GM12878 (cell line): ENCODE data around the gene ZNG1F. TPM values are rescaled to one million over a fixed set of nuclear protein-coding genes. Genes with fewer than 3 reads are reported as not detected.
"Not testable (repeated sequence)": the region's sequence is repeated elsewhere in the genome, so short reads cannot be mapped to it uniquely, and the experiment has no call there.

Experiments used
- ATAC-seq: fragments of 200-7000 bp; cut with Tn5 transposase; 3 replicates; pipeline ENCODE4 v1.9.1; 2020; ENCODE audit warnings: mild to moderate bottlenecking, moderate library complexity
- BruUV-seq: library from RNA; stranded (reverse); fragments of 400-500 nt; replicated peaks from 2 replicates; lab custom pipeline; 2021; lab: Mats Ljungman, UMichigan
- CTCF ChIA-PET: fragments of 300-600 bp; sonication (Branson Sonifier 250); formaldehyde crosslinking; extraction: SDS; loops from one replicate; lab custom pipeline; 2021; ENCODE audit warnings: inconsistent platforms; lab: Yijun Ruan, JAX
- POLR2A ChIA-PET: fragments of 350-600 bp; formaldehyde crosslinking; extraction: SDS; loops from one replicate; lab custom pipeline; 2021; ENCODE audit warnings: inconsistent platforms; lab: Charles Lee
- RAD21 ChIA-PET: fragments of 300-600 bp; sonication (Branson Sonifier 250); formaldehyde crosslinking; loops from one replicate; lab custom pipeline; 2023; ENCODE audit warnings: antibody characterized with exemption; ENCODE audit not compliant: unreplicated experiment; lab: Charles Lee
- SMC1A ChIA-PET: fragments of 300-600 bp; sonication (Branson Sonifier 250); formaldehyde crosslinking; loops from one replicate; lab custom pipeline; 2023; ENCODE audit not compliant: unreplicated experiment, uncharacterized antibody; lab: Charles Lee
- DNase-seq: peaks from one replicate; pipeline ENCODE4 v3.0.0-alpha.2; 2011; ENCODE audit warnings: low read depth, low spot score
- FAIRE-seq: peaks from 3 replicates; lab custom pipeline; 2011; peaks lifted over from hg19 to GRCh38; lab: Jason Lieb, UNC
- H2AFZ ChIP-seq: 2 replicates; pipeline ENCODE4 v1.6.0; 2011; ENCODE audit warnings: low read depth, low read length, control low read depth; ENCODE audit not compliant: control insufficient read depth
- H3K27ac ChIP-seq: 2 replicates; pipeline ENCODE4 v1.5.1; 2011; ENCODE audit warnings: control low read depth; ENCODE audit not compliant: control insufficient read depth, insufficient read depth
- H3K27me3 ChIP-seq, 2 experiments: replicated peaks in 1 of 2; 2 replicates each; pipeline versions ENCODE4 v1.6.0 to v1.6.1; 2011; ENCODE audit warnings: low read length in 1 of 2; ENCODE audit not compliant: control insufficient read depth in 2 of 2, insufficient read depth in 2 of 2
- H3K36me3 ChIP-seq, 2 experiments: 2 replicates each; pipeline ENCODE4 v1.5.1; 2011; ENCODE audit warnings: low read length in 1 of 2; ENCODE audit not compliant: control insufficient read depth in 2 of 2, insufficient read depth in 2 of 2
- H3K4me1 ChIP-seq: 2 replicates; pipeline ENCODE4 v1.6.1; 2011; ENCODE audit warnings: mild to moderate bottlenecking, low read length, moderate library complexity, mixed read lengths; ENCODE audit not compliant: control insufficient read depth, insufficient read depth
- H3K4me2 ChIP-seq: 2 replicates; pipeline ENCODE4 v1.6.0; 2011; ENCODE audit warnings: control low read depth; ENCODE audit not compliant: control insufficient read depth, insufficient read depth
- H3K4me3 ChIP-seq: fragments of 200-600 bp; sonication (generic); 2 replicates; pipeline ENCODE4 v1.5.1; 2016
- H3K79me2 ChIP-seq: 2 replicates; pipeline ENCODE4 v1.6.0; 2011; ENCODE audit warnings: low read length; ENCODE audit not compliant: control insufficient read depth, insufficient read depth
- H3K9ac ChIP-seq: 2 replicates; pipeline ENCODE4 v1.8.0; 2011; ENCODE audit warnings: low read length, control low read depth, mixed read lengths; ENCODE audit not compliant: control insufficient read depth, insufficient read depth
- H3K9me3 ChIP-seq: replicated peaks from 3 replicates; pipeline ENCODE4 v1.5.1; 2011; ENCODE audit warnings: mild to moderate bottlenecking, low read length; ENCODE audit not compliant: control insufficient read depth, insufficient read depth
- H4K20me1 ChIP-seq: 2 replicates; pipeline ENCODE4 v1.6.0; 2011; ENCODE audit not compliant: control insufficient read depth, insufficient read depth
- WGBS: methylation state at CpG from one replicate; pipeline ENCODE4 v1.1.6; 2016; ENCODE audit warnings: low lambda C conversion rate; ENCODE audit not compliant: insufficient replicate concordance, insufficient coverage; ENCODE audit errors: missing lambda C conversion rate; 5-methylcytosine and 5-hydroxymethylcytosine counted together
- in situ Hi-C: fragments of 300-500 bp; cut with MboI; formaldehyde crosslinking; loops from 9 replicates; pipeline ENCODE4 v1.14.3; 2018; ENCODE audit warnings: mixed read lengths
- intact Hi-C: fragments of 100-400 bp; cut with micrococcal nuclease; formaldehyde crosslinking; loops from one replicate; pipeline ENCODE4 v1.14.2; 2022; ENCODE audit not compliant: unreplicated experiment
- polyA plus RNA-seq, 11 experiments: library from polyadenylated mRNA; depleted of rRNA in 4 of 11; unstranded in 6 of 11; stranded (reverse) in 5 of 11; fragments of >200 nt; fragmentation: Nextera tagmentation in 4 of 11; fragmentation: Illumina TruSeq in 1 of 11; extraction: Ambion mirVana in 4 of 11; extraction: Trizol in 1 of 11; gene quantifications; 1 replicate in 1 of 11; 2 replicates in 10 of 11; pipeline versions ENCODE4 v1.2.1 to v1.2.3, GENCODE V29; 2011 to 2016; ENCODE audit warnings: inconsistent platforms in 2 of 11, missing spikeins in 2 of 11, low read depth in 1 of 11
- total RNA-seq, 4 experiments: library from RNA; depleted of rRNA in 3 of 4; stranded (reverse); fragments of >200 nt in 3 of 4; fragmentation: Illumina TruSeq in 1 of 4; extraction: Trizol in 1 of 4; gene quantifications; 2 replicates each; pipeline versions ENCODE4 v1.2.1 to v1.2.3, GENCODE V29; 2013 to 2021

The ZNG1F gene
- total and polyA plus RNA-seq, 10 of the 15 experiments (the other 5 are each of a cell fraction or from before 2014, with no cell fraction given), result 11.7 to 34.6 (median 17.2) TPM

- H4K20me1 ChIP-seq, H3K4me1 ChIP-seq, H2AFZ ChIP-seq, H3K27ac ChIP-seq, intact Hi-C loops, FAIRE-seq, H3K36me3 ChIP-seq, H3K27me3 ChIP-seq, SMC1A ChIA-PET, H3K4me2 ChIP-seq, in situ Hi-C loops, CTCF ChIA-PET, BruUV-seq, DNase-seq, H3K9me3 ChIP-seq, H3K4me3 ChIP-seq, H3K9ac ChIP-seq, POLR2A ChIA-PET, H3K79me2 ChIP-seq, RAD21 ChIA-PET: not testable (repeated sequence)
- ATAC-seq, result peak; percentile 72
- 4% methylated on average over 4 of the region's 4 CpGs for WGBS
Measured at GRCh38 chr9:41098759-41099158, 90.4 kb downstream of the ZNG1F start.

GRCh38 chr9:41095060-41095459 is 94.1 kb downstream of the ZNG1F start:
- WGBS, result 2% methylated on average over 2 of the region's 2 CpGs
- H3K4me1 ChIP-seq, H2AFZ ChIP-seq, H3K9ac ChIP-seq, H3K27me3 ChIP-seq, CTCF ChIA-PET, in situ Hi-C loops, H3K79me2 ChIP-seq, intact Hi-C loops, H3K36me3 ChIP-seq, H3K9me3 ChIP-seq, RAD21 ChIA-PET, H3K4me2 ChIP-seq, H3K27ac ChIP-seq, H4K20me1 ChIP-seq, FAIRE-seq, BruUV-seq, H3K4me3 ChIP-seq, SMC1A ChIA-PET, DNase-seq, POLR2A ChIA-PET: not testable (repeated sequence)
- peak; percentile 65 for ATAC-seq

- H3K9me3 ChIP-seq, CTCF ChIA-PET, SMC1A ChIA-PET, RAD21 ChIA-PET, POLR2A ChIA-PET, H3K79me2 ChIP-seq, H3K4me1 ChIP-seq, H3K36me3 ChIP-seq, H3K27ac ChIP-seq, in situ Hi-C loops, H4K20me1 ChIP-seq, H3K4me3 ChIP-seq, intact Hi-C loops, DNase-seq, H3K9ac ChIP-seq, ATAC-seq, H2AFZ ChIP-seq, BruUV-seq, FAIRE-seq, H3K27me3 ChIP-seq, H3K4me2 ChIP-seq: not testable (repeated sequence)
- 64% methylated on average over 3 of the region's 9 CpGs for WGBS
Measured at GRCh38 chr9:41094010-41094773, 94.9 kb downstream of the ZNG1F start.

GRCh38 chr9:41090922-41091321 is 98.2 kb downstream of the ZNG1F start:
- intact Hi-C loops, DNase-seq, H2AFZ ChIP-seq, H3K4me3 ChIP-seq, POLR2A ChIA-PET, H3K79me2 ChIP-seq, H3K36me3 ChIP-seq, H3K4me1 ChIP-seq, BruUV-seq, FAIRE-seq, H3K27me3 ChIP-seq, H4K20me1 ChIP-seq, SMC1A ChIA-PET, in situ Hi-C loops, RAD21 ChIA-PET, H3K9ac ChIP-seq, ATAC-seq, CTCF ChIA-PET, H3K9me3 ChIP-seq, H3K4me2 ChIP-seq, H3K27ac ChIP-seq: not testable (repeated sequence)
